IMR-90 (cell line): Measurements from ENCODE around the gene GDPD2. TPM values are rescaled to one million over a fixed set of nuclear protein-coding genes. Genes with fewer than 3 reads are reported as not detected.

Source experiments
- ATAC-seq: fragments of 200-7000 bp; cut with Tn5 transposase; 2 replicates; pipeline ENCODE4 v1.9.1; 2020; ENCODE audit warnings: low read depth, mild to moderate bottlenecking, moderate library complexity
- BruUV-seq: library from RNA; stranded (reverse); fragments of 400-500 nt; replicated peaks from 2 replicates; lab custom pipeline; 2021; lab: Mats Ljungman, UMichigan
- CTCF ChIA-PET: fragments of 300-600 bp; formaldehyde crosslinking; extraction: SDS; loops from one replicate; lab custom pipeline; 2021; ENCODE audit warnings: antibody characterized with exemption; lab: Yijun Ruan, JAX
- POLR2A ChIA-PET: fragments of 300-600 bp; sonication (Branson Sonifier 250); formaldehyde crosslinking; loops from one replicate; lab custom pipeline; 2022; ENCODE audit warnings: antibody characterized with exemption; ENCODE audit not compliant: unreplicated experiment; lab: Charles Lee
- DNase-seq: peaks from one replicate; pipeline ENCODE4 v3.0.0; 2013
- H2AFZ ChIP-seq: replicated peaks from 2 replicates; pipeline ENCODE3; 2013; ENCODE audit warnings: low read length, mild to moderate bottlenecking; ENCODE audit not compliant: poor library complexity
- H2AK5ac ChIP-seq: 2 replicates; pipeline ENCODE4 v1.6.1; 2013; ENCODE audit warnings: low read depth, low read length, inconsistent platforms
- H2AK9ac ChIP-seq: replicated peaks from 2 replicates; pipeline ENCODE3; 2013; ENCODE audit warnings: mild to moderate bottlenecking, low read depth, low read length, moderate library complexity; ENCODE audit not compliant: poor library complexity
- H2BK120ac ChIP-seq: 2 replicates; pipeline ENCODE4 v1.6.1; 2013; ENCODE audit warnings: low read depth, low read length, inconsistent platforms
- H2BK15ac ChIP-seq: 3 replicates; pipeline ENCODE4 v1.6.1; 2013; ENCODE audit warnings: low read depth, low read length, inconsistent platforms
- H2BK20ac ChIP-seq: 2 replicates; pipeline ENCODE4 v1.6.1; 2013; ENCODE audit warnings: low read depth, mild to moderate bottlenecking, inconsistent platforms, low read length, moderate library complexity
- H2BK5ac ChIP-seq: 2 replicates; pipeline ENCODE4 v1.6.1; 2013; ENCODE audit warnings: mild to moderate bottlenecking, low read depth, low read length, inconsistent platforms; ENCODE audit not compliant: poor library complexity, severe bottlenecking
- H3K14ac ChIP-seq: replicated peaks from 2 replicates; pipeline ENCODE4 v1.6.1; 2013; ENCODE audit warnings: low read depth, low read length, inconsistent platforms
- H3K18ac ChIP-seq: 2 replicates; pipeline ENCODE4 v1.6.1; 2013; ENCODE audit warnings: low read depth, low read length, control low read depth
- H3K23ac ChIP-seq: 2 replicates; pipeline ENCODE4 v1.6.1; 2013; ENCODE audit warnings: low read depth, low read length, inconsistent platforms
- H3K27ac ChIP-seq: 2 replicates; pipeline ENCODE4 v1.5.1; 2013; ENCODE audit warnings: mild to moderate bottlenecking, control low read depth, low read length; ENCODE audit not compliant: insufficient read depth
- H3K27me3 ChIP-seq: 2 replicates; pipeline ENCODE4 v1.6.1; 2013; ENCODE audit warnings: low read length; ENCODE audit not compliant: control insufficient read depth, insufficient read depth
- H3K36me3 ChIP-seq: 2 replicates; pipeline ENCODE4 v1.6.1; 2013; ENCODE audit warnings: low read length, mixed read lengths; ENCODE audit not compliant: control insufficient read depth, insufficient read depth
- H3K4ac ChIP-seq: 2 replicates; pipeline ENCODE4 v1.6.1; 2013; ENCODE audit warnings: low read depth, low read length, inconsistent platforms
- H3K4me1 ChIP-seq: 2 replicates; pipeline ENCODE4 v1.6.1; 2013; ENCODE audit warnings: low read length, mixed read lengths; ENCODE audit not compliant: control insufficient read depth, insufficient read depth
- H3K4me2 ChIP-seq: 2 replicates; pipeline ENCODE4 v1.6.1; 2013; ENCODE audit warnings: low read depth, mild to moderate bottlenecking, control low read depth, low read length, moderate library complexity
- H3K4me3 ChIP-seq: 2 replicates; pipeline ENCODE4 v1.5.1; 2013; ENCODE audit warnings: low read depth, mild to moderate bottlenecking, control low read depth, low read length, moderate library complexity; ENCODE audit not compliant: insufficient read depth
- H3K56ac ChIP-seq: 2 replicates; pipeline ENCODE4 v1.6.1; 2013; ENCODE audit warnings: low read length, inconsistent platforms; ENCODE audit not compliant: insufficient read depth; ENCODE audit errors: extremely low read depth
- H3K79me1 ChIP-seq, 2 experiments: 2 replicates each; pipeline ENCODE4 v1.6.1; 2013; ENCODE audit warnings: low read length in 2 of 2, inconsistent platforms in 1 of 2, low read depth in 1 of 2
- H3K9ac ChIP-seq: 2 replicates; pipeline ENCODE4 v1.6.1; 2013; ENCODE audit warnings: low read depth, low read length, control low read depth
- H3K9me1 ChIP-seq: 2 replicates; pipeline ENCODE4 v1.6.1; 2013; ENCODE audit warnings: low read length, inconsistent platforms; ENCODE audit not compliant: insufficient read depth
- H3K9me3 ChIP-seq: 2 replicates; pipeline ENCODE4 v1.6.1; 2013; ENCODE audit warnings: low read length; ENCODE audit not compliant: control insufficient read depth, insufficient read depth
- H4K20me1 ChIP-seq: 2 replicates; pipeline ENCODE4 v1.6.1; 2013; ENCODE audit warnings: low read length, inconsistent platforms; ENCODE audit not compliant: insufficient read depth
- H4K5ac ChIP-seq: 2 replicates; pipeline ENCODE4 v1.6.1; 2013; ENCODE audit warnings: mild to moderate bottlenecking, low read depth, low read length, control low read depth
- H4K8ac ChIP-seq, 2 experiments: 2 replicates each; pipeline ENCODE4 v1.6.1; 2013; ENCODE audit warnings: low read depth in 2 of 2, low read length in 2 of 2, control low read depth in 1 of 2, inconsistent platforms in 1 of 2
- H4K91ac ChIP-seq: 2 replicates; pipeline ENCODE4 v1.6.1; 2013; ENCODE audit warnings: low read depth, low read length, inconsistent platforms; ENCODE audit not compliant: insufficient read depth
- BHLHE40 ChIP-seq: fragments of 150-350 bp; IDR thresholded peaks from 2 replicates; pipeline ENCODE4 v1.6.1; 2016; ENCODE audit warnings: mild to moderate bottlenecking, low read depth, low read length
- RFX5 ChIP-seq: IDR thresholded peaks from 2 replicates; pipeline ENCODE4 v1.8.0; 2012; ENCODE audit warnings: low read depth, mild to moderate bottlenecking, low read length, moderate library complexity
- WGBS, 2 experiments: methylation state at CpG; one replicate each; pipeline versions ENCODE4 v1.1.5 to v1.1.7; 2013; ENCODE audit warnings: missing lambda C conversion rate in 2 of 2; ENCODE audit not compliant: insufficient read length in 1 of 2; ENCODE audit errors: extremely low coverage in 2 of 2; 5-methylcytosine and 5-hydroxymethylcytosine counted together
- dilution Hi-C: fragments of 300-500 bp; cut with HindIII; formaldehyde crosslinking; loops from one replicate; pipeline ENCODE4 v1.14.3; 2018; ENCODE audit warnings: low sequenced_read_pairs; ENCODE audit not compliant: unreplicated experiment
- in situ Hi-C: fragments of 300-500 bp; cut with MboI; formaldehyde crosslinking; loops from 3 replicates; pipeline ENCODE4 v1.14.3; 2019; ENCODE audit warnings: low sequenced_read_pairs, inconsistent platforms, mixed read lengths
- intact Hi-C: fragments of 100-400 bp; cut with micrococcal nuclease; formaldehyde crosslinking; loops from 2 replicates; pipeline ENCODE4 v1.10.0; 2022
- polyA plus RNA-seq, 3 experiments: library from polyadenylated mRNA; depleted of rRNA; stranded (reverse); fragments of >200 nt; gene quantifications; 2 replicates each; pipeline ENCODE4 v1.2.3, GENCODE V29; 2012; ENCODE audit warnings: low replicate concordance in 1 of 3
- total RNA-seq: library from RNA; depleted of rRNA; stranded (reverse); fragments of >200 nt; gene quantifications from 2 replicates; pipeline ENCODE4 v1.2.3, GENCODE V29; 2012

GDPD2 gene
- total and polyA plus RNA-seq, 2 of the 4 experiments (the other 2 are of a cell fraction): not detected

DNA sequence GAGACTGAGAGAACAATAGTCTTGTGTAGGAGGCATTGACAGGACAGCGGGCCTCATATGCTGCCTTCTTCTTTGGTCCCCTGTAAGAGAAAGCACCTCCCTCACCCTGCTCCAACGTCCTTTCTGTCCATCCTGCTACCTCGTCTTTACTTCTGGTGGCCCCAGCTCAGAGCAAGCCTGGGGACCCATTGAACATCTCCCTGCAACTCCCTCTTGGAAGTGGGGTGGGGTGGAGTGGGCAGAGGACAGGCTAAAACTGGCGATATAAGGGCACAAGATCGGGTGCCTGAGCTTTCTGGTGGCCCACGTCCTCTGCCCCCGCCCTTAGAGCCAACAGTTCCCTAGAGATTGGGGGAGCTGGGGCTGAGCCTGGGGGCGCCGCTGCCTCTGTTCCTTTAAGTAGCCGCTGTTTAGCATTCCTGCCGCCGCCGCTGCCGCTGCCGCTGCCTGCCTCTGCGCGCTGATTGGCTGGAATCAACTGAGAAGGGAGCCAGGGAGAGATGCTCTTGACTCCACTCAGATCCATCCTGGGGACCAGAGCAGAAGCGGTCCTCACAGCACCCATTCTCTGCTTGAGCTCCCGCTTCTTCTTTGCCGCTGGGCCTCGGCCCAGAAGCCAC, 21.3 kb downstream of the GDPD2 start, which contains the start of gene DLG3:
TSS of gene DLG3 (plus strand) at position 510 of the 620 bp plus-strand sequence. CDS start 367 bp downstream, outside the sequence.
- Histone ChIP-seq H3K4me1 (no peaks in the 10 kb centered on the region), H3K18ac (no peak within 1 kb of the TSS), H3K27ac (no peak within 1 kb of the TSS), H2AK5ac (no peak within 1 kb of the TSS), H4K20me1 (no peaks in the 10 kb centered on the region), H3K9ac (no peak within 1 kb of the TSS), H2BK20ac (no peak within 1 kb of the TSS), H3K14ac (no peak within 1 kb of the TSS), H4K8ac (no peak within 1 kb of the TSS), H3K4me2 (peak within 1 kb of the TSS; percentile 69; the same call in 1 of the 2 replicates), H2BK120ac (no peak within 1 kb of the TSS), H3K9me3 (no peaks in the 10 kb centered on the region; the same call in 1 of the 2 replicates), H3K4me3 (peak within 1 kb of the TSS; percentile 37; the same call in 1 of the 2 replicates), H3K36me3 (no peaks in the 10 kb centered on the region), H3K4ac (no peak within 1 kb of the TSS), H3K79me1 (no peaks in the 10 kb centered on the region), H3K56ac (no peak within 1 kb of the TSS), H3K27me3 (peaks cover 18% of the 10 kb centered on the region), H2BK15ac (no peak within 1 kb of the TSS), H3K9me1 (no peaks in the 10 kb centered on the region), H4K5ac (no peak within 1 kb of the TSS), H2AFZ (peak within 1 kb of the TSS; percentile 79), H4K91ac (no peak within 1 kb of the TSS), H2BK5ac (no peak within 1 kb of the TSS), H3K23ac (no peak within 1 kb of the TSS; the same call in 1 of the 2 replicates), H2AK9ac (no peak within 1 kb of the TSS)
- dilution Hi-C loops: no loop called here
- 19% methylated on average over 5 of the region's 21 CpGs; no CpG with 5 or more reads in 1 of the 2 experiments for WGBS, 2 experiments
- no TSS peak for BruUV-seq
- TF ChIP-seq RFX5 (no peak), BHLHE40 (no peak)
- POLR2A ChIA-PET: no interaction called here
- CTCF ChIA-PET: no interaction called here
- in situ Hi-C loops: no loop called here
- ATAC-seq: peak; percentile 97
- DNase-seq: peak; percentile 51
- intact Hi-C loops: no loop called here
